GM12892 (cell line): Measurements from ENCODE around the gene IQCE.

Experiments used
- POLR2A ChIP-seq: IDR thresholded peaks from 2 replicates; pipeline ENCODE4 v1.6.1; 2011; ENCODE audit warnings: low read depth, low read length, control low read depth
- POLR2AphosphoS5 ChIP-seq: IDR thresholded peaks from 2 replicates; pipeline ENCODE4 v1.6.1; 2011; ENCODE audit warnings: low read depth, low read length, control low read depth
- TAF1 ChIP-seq: IDR thresholded peaks from 2 replicates; pipeline ENCODE4 v1.6.1; 2011; ENCODE audit warnings: low read depth, mild to moderate bottlenecking, control low read depth, low read length, borderline replicate concordance

DNA sequence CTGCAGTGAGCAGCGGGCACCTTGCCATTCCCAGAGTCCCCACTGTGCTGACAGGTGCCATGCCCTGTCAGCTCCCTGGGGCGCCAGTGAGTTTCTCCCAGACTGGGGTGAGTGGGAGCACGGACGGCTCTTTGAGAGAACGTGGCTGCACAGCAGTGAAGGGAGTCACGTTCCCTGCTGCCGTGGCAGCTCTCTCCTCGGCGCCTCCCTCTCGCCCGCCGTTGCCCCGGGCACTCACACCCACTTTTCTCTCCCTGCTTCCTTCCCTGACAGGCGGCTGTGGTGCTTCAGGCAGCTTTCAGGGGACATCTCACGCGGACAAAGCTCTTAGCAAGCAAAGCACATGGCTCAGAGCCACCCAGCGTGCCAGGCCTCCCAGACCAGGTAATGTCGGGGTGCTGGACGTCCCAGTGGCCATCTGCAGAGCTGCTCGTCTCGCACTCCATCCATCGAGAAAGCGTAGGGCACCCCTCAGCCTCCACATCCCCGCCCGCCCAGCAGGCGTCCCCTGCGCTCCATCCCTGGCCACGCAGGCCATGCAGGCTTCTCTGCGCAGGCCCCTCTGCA, 45.9 kb downstream of the IQCE start:
- no peak for TF ChIP-seq POLR2AphosphoS5
- no peak for TF ChIP-seq POLR2A
- no peak for TF ChIP-seq TAF1
